Measurements from ENCODE around the gene MPV17L2.
"Not testable (repeated sequence)": the region's sequence is repeated elsewhere in the genome, so short reads cannot be mapped to it uniquely, and the experiment has no call there.

The MPV17L2 gene

GRCh38 chr19:18192673-18193387, at the start of gene MPV17L2:
Gene MPV17L2, plus strand, starts transcription at chr19:18193218. Its CDS starts 64 bp downstream, at chr19:18193282.
- peak; percentile 99 for DNase-seq

- DNase-seq, result no peak
These were observed 49.1 kb upstream of the MPV17L2 start for GRCh38 chr19:18143902-18144301.

GRCh38 chr19:18144361-18144760, 48.7 kb upstream of the MPV17L2 start:
- DNase-seq, result no peak

GRCh38 chr19:18144906-18145305, 48.1 kb upstream of the MPV17L2 start:
- DNase-seq, result no peak

- no peak for DNase-seq
These were observed 47.5 kb upstream of the MPV17L2 start for GRCh38 chr19:18145391-18145999.

- DNase-seq, result no peak
These were observed 45.6 kb upstream of the MPV17L2 start for GRCh38 chr19:18147396-18147795.

GRCh38 chr19:18149596-18149975, 43.4 kb upstream of the MPV17L2 start:
- no peak for DNase-seq

GRCh38 chr19:18150776-18151624, 42.0 kb upstream of the MPV17L2 start:
- no peak for DNase-seq

- DNase-seq, result peak; percentile 94
These were observed 40.6 kb upstream of the MPV17L2 start for GRCh38 chr19:18152442-18152816.

GRCh38 chr19:18152817-18153555, 40.0 kb upstream of the MPV17L2 start, which contains the start of gene PIK3R2:
Gene PIK3R2, plus strand, starts transcription at chr19:18153163. Its CDS starts 2,717 bp downstream, at chr19:18155880.
- peak; percentile 99 for DNase-seq

- DNase-seq, result peak; percentile 23
These were observed 39.4 kb upstream of the MPV17L2 start for GRCh38 chr19:18153556-18154134.

GRCh38 chr19:18155095-18156087, 37.6 kb upstream of the MPV17L2 start:
- DNase-seq, result no peak

GRCh38 chr19:18156268-18156667, 36.8 kb upstream of the MPV17L2 start:
- no peak for DNase-seq

GRCh38 chr19:18156841-18157464, 36.1 kb upstream of the MPV17L2 start:
- peak; percentile 96 for DNase-seq

GRCh38 chr19:18157465-18158063, 35.5 kb upstream of the MPV17L2 start:
- peak; percentile 38 for DNase-seq

- no peak for DNase-seq
These were observed 34.6 kb upstream of the MPV17L2 start for GRCh38 chr19:18158467-18158866.

- DNase-seq, result not testable (repeated sequence)
These were observed 33.9 kb upstream of the MPV17L2 start for GRCh38 chr19:18159059-18159616.

- no peak for DNase-seq
These were observed 33.2 kb upstream of the MPV17L2 start for GRCh38 chr19:18159810-18160209.

- DNase-seq, result no peak
These were observed 32.5 kb upstream of the MPV17L2 start for GRCh38 chr19:18160493-18160970.
